Measurements from ENCODE around the gene PLEKHO2. TPM values are rescaled to one million over a fixed set of nuclear protein-coding genes. Genes with fewer than 3 reads are reported as not detected.

Gene PLEKHO2
- total RNA-seq, 1 experiment from 2014 or later = 4.5 TPM

- H3K9me3 ChIP-seq = no peaks in the 10 kb centered on the region
- TF ChIP-seq, protein P1, sequence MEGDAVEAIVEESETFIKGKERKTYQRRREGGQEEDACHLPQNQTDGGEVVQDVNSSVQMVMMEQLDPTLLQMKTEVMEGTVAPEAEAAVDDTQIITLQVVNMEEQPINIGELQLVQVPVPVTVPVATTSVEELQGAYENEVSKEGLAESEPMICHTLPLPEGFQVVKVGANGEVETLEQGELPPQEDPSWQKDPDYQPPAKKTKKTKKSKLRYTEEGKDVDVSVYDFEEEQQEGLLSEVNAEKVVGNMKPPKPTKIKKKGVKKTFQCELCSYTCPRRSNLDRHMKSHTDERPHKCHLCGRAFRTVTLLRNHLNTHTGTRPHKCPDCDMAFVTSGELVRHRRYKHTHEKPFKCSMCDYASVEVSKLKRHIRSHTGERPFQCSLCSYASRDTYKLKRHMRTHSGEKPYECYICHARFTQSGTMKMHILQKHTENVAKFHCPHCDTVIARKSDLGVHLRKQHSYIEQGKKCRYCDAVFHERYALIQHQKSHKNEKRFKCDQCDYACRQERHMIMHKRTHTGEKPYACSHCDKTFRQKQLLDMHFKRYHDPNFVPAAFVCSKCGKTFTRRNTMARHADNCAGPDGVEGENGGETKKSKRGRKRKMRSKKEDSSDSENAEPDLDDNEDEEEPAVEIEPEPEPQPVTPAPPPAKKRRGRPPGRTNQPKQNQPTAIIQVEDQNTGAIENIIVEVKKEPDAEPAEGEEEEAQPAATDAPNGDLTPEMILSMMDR (IDR thresholded peaks at IDR 0.05; ENCODE audit: insufficient read depth in 1 of 2, low read depth in 1 of 2, low read length in 1 of 2, severe bottlenecking in 1 of 2, unreplicated experiment in 1 of 2) = no peak
- DNase-seq = no peak
- CTCF ChIA-PET = interaction anchor here (0.6 kb wide), 1 partner anchor 1782 kb away, joined by 5 read pairs; no protein-coding TSS in a partner anchor
- no peak overlapping the region for H3K4me3 ChIP-seq (ENCODE audit: low read depth, low read length)
- H3K9me3 Mint-ChIP-seq (ENCODE audit: unreplicated experiment) = no peaks in the 10 kb centered on the region
- no peak overlapping the region for H3K27ac Mint-ChIP-seq (ENCODE audit: unreplicated experiment)
- no peaks in the 10 kb centered on the region for H3K36me3 ChIP-seq (ENCODE audit: control insufficient read depth, insufficient read depth, low read length)
- no peaks in the 10 kb centered on the region for H3K4me1 ChIP-seq
- peaks cover 2% of the 10 kb centered on the region for H3K27me3 Mint-ChIP-seq (ENCODE audit: insufficient read depth, unreplicated experiment)
- no TSS peak for BruUV-seq (replicated peaks)
- H3K36me3 Mint-ChIP-seq (ENCODE audit: insufficient read depth, unreplicated experiment) = peaks cover 14% of the 10 kb centered on the region
- H3K27me3 ChIP-seq (replicated peaks; ENCODE audit: control insufficient read depth, insufficient read depth, low read length) = no peaks in the 10 kb centered on the region
- intact Hi-C loops (cut with micrococcal nuclease; ENCODE audit: unreplicated experiment) = no loop called here
- peaks cover 20% of the 10 kb centered on the region for H3K4me1 Mint-ChIP-seq (ENCODE audit: low read depth, unreplicated experiment)
- H3K4me3 Mint-ChIP-seq (ENCODE audit: unreplicated experiment) = no peak overlapping the region
- POLR2A ChIA-PET = interaction anchor here (0.6 kb wide), 1 partner anchor 190 kb away, joined by 9 read pairs; no protein-coding TSS in a partner anchor
These were observed 4.2 kb upstream of the PLEKHO2 start for GRCh38 chr15:64837502-64837901.

DNA sequence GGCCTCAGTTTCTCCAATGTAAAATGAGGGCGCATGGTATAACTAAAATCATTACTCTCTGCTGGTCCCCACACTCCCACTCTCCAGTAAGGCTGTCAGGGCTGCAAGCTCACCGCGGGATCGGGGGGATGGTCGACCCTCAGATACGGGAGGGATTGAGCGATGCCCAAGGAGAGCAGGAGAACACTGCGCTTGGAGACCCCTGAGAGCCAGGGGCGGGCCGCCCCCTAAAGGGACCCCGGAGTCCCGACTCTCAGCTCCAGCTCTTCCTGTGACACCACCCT, 713 bp upstream of the PLEKHO2 start:
- Mint-ChIP-seq H3K4me3 (ENCODE audit: unreplicated experiment) (peak overlapping the region; percentile 88), H3K27ac (ENCODE audit: unreplicated experiment) (peak overlapping the region; percentile 66), H3K4me1 (ENCODE audit: low read depth, unreplicated experiment) (peaks cover 28% of the 10 kb centered on the region), H3K9me3 (ENCODE audit: unreplicated experiment) (no peaks in the 10 kb centered on the region), H3K27me3 (ENCODE audit: insufficient read depth, unreplicated experiment) (peaks cover 2% of the 10 kb centered on the region), H3K36me3 (ENCODE audit: insufficient read depth, unreplicated experiment) (peaks cover 20% of the 10 kb centered on the region)
- intact Hi-C loops (cut with micrococcal nuclease; ENCODE audit: unreplicated experiment) = loop anchor here (5.0 kb wide), 1 partner anchor 51 kb away; no protein-coding TSS in a partner anchor
- Histone ChIP-seq H3K4me3 (ENCODE audit: low read depth, low read length) (peak overlapping the region; percentile 65), H3K4me1 (peaks cover 5% of the 10 kb centered on the region; the same call in 1 of the 2 replicates), H3K9me3 (no peaks in the 10 kb centered on the region), H3K27me3 (replicated peaks; ENCODE audit: control insufficient read depth, insufficient read depth, low read length) (no peaks in the 10 kb centered on the region), H3K36me3 (ENCODE audit: control insufficient read depth, insufficient read depth, low read length) (no peaks in the 10 kb centered on the region)
- TF ChIP-seq, protein P1 (IDR thresholded peaks at IDR 0.05; ENCODE audit: insufficient read depth in 1 of 2, low read depth in 1 of 2, low read length in 1 of 2, severe bottlenecking in 1 of 2, unreplicated experiment in 1 of 2) = no peak
- no peak for DNase-seq
- ChIA-PET POLR2A (interaction anchor here (0.5 to 1.0 kb wide), 4 partner anchors 10 to 140 kb away, joined by 3 to 10 read pairs (median 5); partner anchors contain the start of gene PIF1), CTCF (interaction anchor here (0.5 to 1.4 kb wide), 3 partner anchors 9 to 53 kb away, joined by 3 to 6 read pairs (median 4); partner anchors contain the start of gene PIF1)
- no TSS peak for BruUV-seq (replicated peaks)

DNA sequence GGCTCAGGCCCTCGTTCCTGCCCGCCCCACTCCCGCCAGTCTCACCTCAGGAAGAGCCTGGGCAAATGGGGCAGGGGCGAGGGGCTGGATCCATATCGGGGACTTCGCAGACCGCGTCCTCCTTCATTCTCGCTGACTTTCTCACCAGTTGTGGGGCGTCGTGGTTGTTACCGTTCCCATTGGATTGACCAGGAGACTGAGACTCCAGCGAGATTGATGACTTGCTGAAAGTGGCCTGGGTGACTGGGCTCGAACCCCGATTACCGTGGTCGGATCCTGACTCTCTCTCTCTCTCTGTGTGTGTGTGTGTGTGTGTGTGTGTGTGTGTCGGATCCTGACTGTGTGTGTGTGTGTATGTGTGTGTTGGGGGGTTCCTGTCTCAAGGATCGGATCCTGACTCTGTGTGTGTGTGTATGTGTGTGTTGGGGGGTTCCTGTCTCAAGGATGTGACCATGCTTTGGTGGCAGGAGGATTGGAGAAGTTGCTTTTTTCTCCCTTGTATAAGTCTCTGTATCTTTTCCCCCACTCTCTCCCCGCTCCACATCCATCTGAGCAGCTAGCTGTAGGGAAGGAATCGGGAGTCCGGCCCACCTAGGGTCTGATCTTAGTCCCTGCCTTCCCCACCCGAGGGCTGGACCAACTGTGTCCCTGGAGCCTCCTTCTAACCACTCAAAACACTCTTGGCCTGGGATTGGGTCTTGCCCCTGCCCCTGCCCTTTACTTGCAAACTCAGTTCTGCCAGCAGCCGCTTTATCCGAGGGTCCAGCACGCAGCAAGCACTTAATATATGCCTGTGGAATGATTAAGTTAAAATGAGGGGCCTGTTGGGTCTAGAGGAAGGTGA, 603 bp downstream of the PLEKHO2 start:
- H3K27me3 Mint-ChIP-seq (ENCODE audit: insufficient read depth, unreplicated experiment) = peaks cover 2% of the 10 kb centered on the region
- H3K9me3 ChIP-seq = no peaks in the 10 kb centered on the region
- H3K27ac Mint-ChIP-seq (ENCODE audit: unreplicated experiment) = peak overlapping the region; percentile 66
- intact Hi-C loops (cut with micrococcal nuclease; ENCODE audit: unreplicated experiment) = loop anchor here (5.0 kb wide), 1 partner anchor 50 kb away; no protein-coding TSS in a partner anchor
- TF ChIP-seq, protein P1 (IDR thresholded peaks at IDR 0.05; ENCODE audit: insufficient read depth in 1 of 2, low read depth in 1 of 2, low read length in 1 of 2, severe bottlenecking in 1 of 2, unreplicated experiment in 1 of 2) = no peak
- peak overlapping the region; percentile 65 for H3K4me3 ChIP-seq (ENCODE audit: low read depth, low read length)
- no peaks in the 10 kb centered on the region for H3K36me3 ChIP-seq (ENCODE audit: control insufficient read depth, insufficient read depth, low read length)
- H3K9me3 Mint-ChIP-seq (ENCODE audit: unreplicated experiment) = no peaks in the 10 kb centered on the region
- TSS peak; percentile 84 for BruUV-seq (replicated peaks)
- ChIA-PET CTCF (no interaction called here), POLR2A (no interaction called here)
- H3K27me3 ChIP-seq (replicated peaks; ENCODE audit: control insufficient read depth, insufficient read depth, low read length) = no peaks in the 10 kb centered on the region
- H3K4me1 ChIP-seq = peaks cover 5% of the 10 kb centered on the region; the same call in 1 of the 2 replicates
- peak overlapping the region; percentile 88 for H3K4me3 Mint-ChIP-seq (ENCODE audit: unreplicated experiment)
- no peak for DNase-seq
- H3K36me3 Mint-ChIP-seq (ENCODE audit: insufficient read depth, unreplicated experiment) = peaks cover 20% of the 10 kb centered on the region
- H3K4me1 Mint-ChIP-seq (ENCODE audit: low read depth, unreplicated experiment) = peaks cover 22% of the 10 kb centered on the region
